Vagina (tissue), 2 donors: Measurements from ENCODE around the gene DTX3L. TPM values are rescaled to one million over a fixed set of nuclear protein-coding genes. Genes with fewer than 3 reads are reported as not detected.

Experiments
- DNase-seq, 2 donors: peaks; one replicate each; pipeline ENCODE4 v3.0.0-alpha.2; 2017; ENCODE audit errors: extremely low spot score in 2 of 2
- H3K27ac ChIP-seq: fragments of 200-600 bp; sonication (generic); one replicate; pipeline ENCODE4 v1.5.1; 2019
- H3K27me3 ChIP-seq: fragments of 200-600 bp; sonication (generic); one replicate; pipeline ENCODE4 v1.5.1; 2019
- H3K36me3 ChIP-seq, 2 donors: fragments of 200-600 bp; sonication (generic); one replicate each; pipeline ENCODE4 v1.5.1; 2017 to 2019
- H3K4me1 ChIP-seq: fragments of 200-600 bp; sonication (generic); one replicate; pipeline ENCODE4 v1.5.1; 2019
- H3K4me3 ChIP-seq, 2 donors: fragments of 200-600 bp; sonication (generic); 1 replicate in 1 of 2; 2 replicates in 1 of 2; pipeline ENCODE4 v1.5.1; 2016 to 2019
- H3K9me3 ChIP-seq: fragments of 200-600 bp; sonication (generic); one replicate; pipeline ENCODE4 v1.5.1; 2019
- POLR2A ChIP-seq, 2 donors: fragments of 450-650 bp; IDR thresholded peaks; one replicate each; pipeline ENCODE4 v1.6.1; 2017; ENCODE audit warnings: antibody characterized with exemption in 2 of 2, mild to moderate bottlenecking in 2 of 2, moderate library complexity in 2 of 2
- POLR2AphosphoS5 ChIP-seq, 2 donors: sonication (generic); formaldehyde crosslinking; IDR thresholded peaks; one replicate each; pipeline ENCODE4 v1.9.0; 2017; ENCODE audit warnings: antibody characterized with exemption in 2 of 2, mild to moderate bottlenecking in 2 of 2, low read depth in 1 of 2; ENCODE audit not compliant: insufficient read depth in 1 of 2
- intact Hi-C: fragments of 100-400 bp; cut with DNase I; formaldehyde crosslinking; loops from one replicate; pipeline ENCODE4 v1.15.1; 2023
- total RNA-seq: library from RNA; depleted of rRNA; stranded (reverse); fragments of >200 nt; gene quantifications from one replicate; pipeline ENCODE4 v1.2.3, GENCODE V29; 2016
- TF ChIP-seq, protein P1 (sequence below), 3 experiments: fragments of 450-650 bp in 2 of 3; fragments of 200-600 bp in 1 of 3; sonication (generic) in 1 of 3; IDR thresholded peaks; one replicate each; pipeline ENCODE4 v1.5.1; 2017 to 2019; ENCODE audit warnings: antibody characterized with exemption in 3 of 3, mild to moderate bottlenecking in 2 of 3, moderate library complexity in 2 of 3

Gene DTX3L
- total RNA-seq, 1 donor from 2014 or later, result 17.7 TPM

DNA sequence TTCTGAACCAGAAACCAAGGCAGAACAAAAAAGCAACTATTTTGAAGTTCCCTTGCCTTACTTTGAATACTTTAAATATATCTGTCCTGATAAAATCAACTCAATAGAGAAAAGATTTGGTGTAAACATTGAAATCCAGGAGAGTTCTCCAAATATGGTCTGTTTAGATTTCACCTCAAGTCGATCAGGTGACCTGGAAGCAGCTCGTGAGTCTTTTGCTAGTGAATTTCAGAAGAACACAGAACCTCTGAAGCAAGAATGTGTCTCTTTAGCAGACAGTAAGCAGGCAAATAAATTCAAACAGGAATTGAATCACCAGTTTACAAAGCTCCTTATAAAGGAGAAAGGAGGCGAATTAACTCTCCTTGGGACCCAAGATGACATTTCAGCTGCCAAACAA lies 4.6 kb downstream of the DTX3L start:
- intact Hi-C loops, result no loop called here
- no peak for DNase-seq
- H3K27ac ChIP-seq, result no peak overlapping the region
- no peaks in the 10 kb centered on the region for H3K27me3 ChIP-seq
- peaks cover 25% of the 10 kb centered on the region for H3K4me1 ChIP-seq
- TF ChIP-seq, protein P1, sequence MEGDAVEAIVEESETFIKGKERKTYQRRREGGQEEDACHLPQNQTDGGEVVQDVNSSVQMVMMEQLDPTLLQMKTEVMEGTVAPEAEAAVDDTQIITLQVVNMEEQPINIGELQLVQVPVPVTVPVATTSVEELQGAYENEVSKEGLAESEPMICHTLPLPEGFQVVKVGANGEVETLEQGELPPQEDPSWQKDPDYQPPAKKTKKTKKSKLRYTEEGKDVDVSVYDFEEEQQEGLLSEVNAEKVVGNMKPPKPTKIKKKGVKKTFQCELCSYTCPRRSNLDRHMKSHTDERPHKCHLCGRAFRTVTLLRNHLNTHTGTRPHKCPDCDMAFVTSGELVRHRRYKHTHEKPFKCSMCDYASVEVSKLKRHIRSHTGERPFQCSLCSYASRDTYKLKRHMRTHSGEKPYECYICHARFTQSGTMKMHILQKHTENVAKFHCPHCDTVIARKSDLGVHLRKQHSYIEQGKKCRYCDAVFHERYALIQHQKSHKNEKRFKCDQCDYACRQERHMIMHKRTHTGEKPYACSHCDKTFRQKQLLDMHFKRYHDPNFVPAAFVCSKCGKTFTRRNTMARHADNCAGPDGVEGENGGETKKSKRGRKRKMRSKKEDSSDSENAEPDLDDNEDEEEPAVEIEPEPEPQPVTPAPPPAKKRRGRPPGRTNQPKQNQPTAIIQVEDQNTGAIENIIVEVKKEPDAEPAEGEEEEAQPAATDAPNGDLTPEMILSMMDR (IDR thresholded peaks at IDR 0.05), result no peak
- no peak for TF ChIP-seq POLR2A (IDR thresholded peaks at IDR 0.05)
- TF ChIP-seq POLR2AphosphoS5 (IDR thresholded peaks at IDR 0.05; ENCODE audit: insufficient read depth in 1 of 2, low read depth in 1 of 2), result no peak
- H3K36me3 ChIP-seq, result peaks cover 0 to 20% of the 10 kb centered on the region in 2 donors
- no peaks in the 10 kb centered on the region for H3K9me3 ChIP-seq
- H3K4me3 ChIP-seq, result no peak overlapping the region

DNA sequence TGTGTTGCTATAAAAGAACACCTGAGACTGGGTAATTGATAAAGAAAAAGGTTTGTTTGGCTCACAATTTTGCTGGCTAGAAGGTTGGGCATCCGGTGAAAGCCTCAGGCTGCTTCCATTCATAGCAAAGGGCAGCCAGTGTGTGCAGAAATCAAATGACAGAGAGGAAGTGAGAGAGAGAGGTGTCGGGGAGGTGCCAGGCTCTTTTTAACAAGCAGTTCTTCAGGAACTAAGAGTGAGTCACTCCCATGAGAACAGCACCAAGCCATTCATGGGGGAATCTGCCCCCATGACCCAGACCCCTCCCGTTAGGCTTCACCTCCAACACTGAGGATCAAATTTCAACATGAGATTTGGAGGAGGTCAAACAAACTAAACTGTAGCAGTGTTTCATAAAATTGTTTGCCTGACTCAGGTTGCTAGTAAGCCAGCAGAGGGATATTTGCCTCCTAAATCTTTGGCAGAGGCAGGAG lies 8.8 kb downstream of the DTX3L start:
- TF ChIP-seq POLR2AphosphoS5 (IDR thresholded peaks at IDR 0.05; ENCODE audit: insufficient read depth in 1 of 2, low read depth in 1 of 2), result no peak
- TF ChIP-seq, protein P1 (IDR thresholded peaks at IDR 0.05), result no peak
- TF ChIP-seq POLR2A (IDR thresholded peaks at IDR 0.05), result no peak
- Histone ChIP-seq H3K4me3 (no peak overlapping the region), H3K4me1 (peaks cover 11% of the 10 kb centered on the region), H3K36me3 (peaks cover 0 to 8% of the 10 kb centered on the region in 2 donors), H3K9me3 (no peaks in the 10 kb centered on the region), H3K27ac (peak overlapping the region; percentile 36), H3K27me3 (no peaks in the 10 kb centered on the region)
- no peak for DNase-seq
- intact Hi-C loops, result no loop called here

DNA sequence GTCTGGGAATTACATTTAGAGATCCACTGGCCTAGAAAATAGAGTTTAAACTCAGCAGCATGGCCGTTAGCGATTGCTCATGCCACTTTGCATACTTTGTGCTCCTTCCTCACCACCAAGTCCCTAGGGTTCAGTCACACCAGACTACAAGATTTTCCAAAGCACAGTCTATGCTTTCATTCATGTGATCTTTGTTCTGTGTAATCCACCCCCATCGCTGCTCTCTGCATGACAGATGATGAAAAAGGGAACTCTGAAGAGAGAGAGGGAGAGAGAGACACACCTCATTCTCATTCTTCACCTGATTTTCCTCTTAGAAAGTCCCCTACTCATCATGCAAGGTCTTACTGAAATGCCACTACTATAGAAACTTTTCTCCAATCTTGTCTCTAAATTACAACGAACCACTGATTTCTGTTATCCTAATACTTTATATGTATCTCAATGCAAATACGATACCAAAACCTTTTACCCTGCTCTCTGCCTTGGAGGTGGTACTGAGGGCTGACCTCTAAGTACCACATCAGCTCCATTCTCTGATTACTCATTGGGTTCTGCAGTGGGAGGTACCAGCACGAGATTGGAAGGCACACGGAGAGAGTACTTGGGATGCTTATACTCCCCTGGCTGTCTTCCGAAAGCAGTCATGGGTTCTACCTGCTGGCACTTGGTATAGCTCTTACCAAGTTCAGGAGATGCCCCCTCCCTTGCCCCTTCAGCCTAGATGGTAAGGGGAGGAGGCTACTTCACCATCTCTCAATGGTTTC lies 12.2 kb downstream of the DTX3L start:
- Histone ChIP-seq H3K4me3 (no peak overlapping the region), H3K27me3 (no peaks in the 10 kb centered on the region), H3K27ac (no peak overlapping the region), H3K36me3 (peaks cover 0 to 7% of the 10 kb centered on the region in 2 donors), H3K9me3 (no peaks in the 10 kb centered on the region), H3K4me1 (peaks cover 11% of the 10 kb centered on the region)
- DNase-seq, result no peak
- TF ChIP-seq POLR2A (IDR thresholded peaks at IDR 0.05) (no peak), POLR2AphosphoS5 (IDR thresholded peaks at IDR 0.05; ENCODE audit: insufficient read depth in 1 of 2, low read depth in 1 of 2) (no peak)
- TF ChIP-seq, protein P1 (IDR thresholded peaks at IDR 0.05), result no peak
- intact Hi-C loops, result no loop called here

DNA sequence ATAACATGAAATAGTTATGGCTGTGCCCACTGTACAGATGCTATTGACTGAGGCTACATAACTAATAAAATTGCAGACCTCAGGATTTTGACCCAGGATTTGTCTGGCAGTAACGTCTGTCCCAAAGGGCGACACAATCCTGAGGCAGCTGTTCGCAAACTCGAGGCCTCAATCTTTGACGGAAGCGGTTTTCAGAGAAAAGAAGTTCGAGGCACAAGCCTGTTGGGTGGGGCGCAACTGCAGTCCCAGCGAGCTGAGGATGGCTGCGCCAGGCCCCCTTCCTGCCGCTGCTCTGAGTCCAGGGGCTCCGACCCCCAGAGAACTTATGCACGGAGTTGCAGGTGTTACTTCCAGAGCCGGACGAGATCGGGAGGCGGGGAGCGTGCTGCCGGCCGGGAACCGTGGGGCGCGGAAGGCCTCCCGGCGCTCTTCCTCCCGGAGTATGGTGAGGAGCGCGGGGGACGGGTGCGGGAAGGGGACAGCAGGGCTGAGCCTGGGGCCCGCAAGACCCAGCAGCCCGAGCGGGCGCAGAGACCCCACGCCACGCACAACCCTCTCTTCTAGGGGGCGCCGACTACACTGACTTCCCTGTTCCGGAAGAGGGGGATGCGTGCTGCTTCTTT lies 13.4 kb downstream of the DTX3L start, which contains the start of gene PARP15:
TSS of gene PARP15 (plus strand) at position 242 of the 623 bp plus-strand sequence. CDS start at position 260, 18 bp downstream.
- intact Hi-C loops, result no loop called here
- peak in 1 of 2 donors; percentile 27 for TF ChIP-seq POLR2AphosphoS5 (IDR thresholded peaks at IDR 0.05; ENCODE audit: insufficient read depth in 1 of 2, low read depth in 1 of 2)
- no peak for TF ChIP-seq POLR2A (IDR thresholded peaks at IDR 0.05)
- TF ChIP-seq, protein P1 (IDR thresholded peaks at IDR 0.05), result no peak
- Histone ChIP-seq H3K4me3 (peak within 1 kb of the TSS; percentile 46 to 68), H3K4me1 (peaks cover 11% of the 10 kb centered on the region), H3K9me3 (peaks cover 5% of the 10 kb centered on the region), H3K27me3 (no peaks in the 10 kb centered on the region), H3K27ac (no peak within 1 kb of the TSS), H3K36me3 (no peaks in the 10 kb centered on the region)
- no peak for DNase-seq
